ENCODE results near the gene CALCR. TPM values are rescaled to one million over a fixed set of nuclear protein-coding genes. Genes with fewer than 3 reads are reported as not detected.

CALCR gene
- total RNA-seq, 1 donor from 2014 or later: not detected

- DNase-seq (no peak), ATAC-seq (no peak)
- intact Hi-C loops (cut with micrococcal nuclease): no loop called here
Observed at GRCh38 chr7:93382362-93382761, 192.2 kb downstream of the CALCR start.

DNA sequence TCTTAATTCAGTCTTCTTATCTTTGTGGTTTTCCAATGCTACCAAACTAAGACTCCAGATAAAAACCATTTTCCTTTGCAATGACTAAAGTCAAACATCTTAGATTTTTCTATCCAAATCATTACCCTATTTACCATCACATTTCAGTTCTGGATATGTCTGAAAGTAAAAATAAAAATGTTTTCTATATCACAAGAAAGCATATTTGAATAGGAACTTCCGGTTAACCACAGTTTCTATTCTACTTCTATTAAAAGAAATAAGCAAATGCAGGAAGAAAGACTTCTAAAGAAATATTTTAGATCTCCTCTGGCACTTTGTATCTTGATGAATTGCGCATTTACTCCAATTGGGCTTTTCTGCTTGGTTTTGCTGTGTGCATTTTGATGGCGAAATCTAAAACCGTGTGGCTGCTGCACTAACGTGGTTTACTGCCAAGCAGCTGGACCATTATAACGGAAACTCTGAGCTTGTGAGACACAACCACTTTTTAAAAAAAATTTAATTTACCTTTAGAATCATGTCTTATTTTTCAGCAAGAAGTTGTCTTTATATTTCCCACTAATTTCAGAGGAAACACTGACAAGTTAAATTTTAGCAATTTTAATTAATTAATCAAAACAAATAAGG, 196.3 kb downstream of the CALCR start:
- intact Hi-C loops (cut with micrococcal nuclease): no loop called here
- no peak for DNase-seq
- no peak for ATAC-seq

DNA sequence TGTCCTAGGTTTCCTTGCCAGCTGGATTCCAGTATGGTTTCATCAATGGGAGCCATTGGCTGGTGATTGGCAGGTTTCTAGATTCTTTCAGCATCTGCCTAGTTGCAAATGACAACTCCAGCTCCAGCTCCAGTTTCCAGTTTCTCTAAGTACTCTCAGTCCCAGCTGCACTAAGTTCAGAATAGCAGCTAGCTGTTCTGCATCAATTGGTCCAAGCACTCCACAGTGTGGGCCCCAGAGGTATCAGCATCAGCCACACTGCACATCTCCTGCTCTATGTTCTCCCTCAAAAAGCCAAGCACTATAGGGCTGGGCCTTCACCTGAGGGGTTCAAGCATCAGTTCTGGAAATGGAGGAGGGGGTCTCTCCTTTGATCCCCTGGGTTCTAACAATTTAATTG, 198.9 kb downstream of the CALCR start:
- intact Hi-C loops (cut with micrococcal nuclease): no loop called here
- no peak for ATAC-seq

More for the DNA sequence above, 198.9 kb downstream of the CALCR start:
- DNase-seq: no peak

Small RNAs within 50 kb of the gene (microRNA-seq; reads per million reads assigned to microRNA genes)
- gene MIR489 (ENCODE audit: borderline number of aligned reads) (not detected), gene MIR653 (ENCODE audit: borderline number of aligned reads) (5.9 reads per million)

Data from left ventricle myocardium superior (tissue), 1 donor.